ENCODE measurements around the gene ADH1B. TPM values are rescaled to one million over a fixed set of nuclear protein-coding genes. Genes with fewer than 3 reads are reported as not detected.

The ADH1B gene
- total and polyA plus RNA-seq, 2 experiments from 2014 or later = not detected

- Histone ChIP-seq H3K79me2 (replicated peaks; ENCODE audit: insufficient read depth) (no peaks in the 10 kb centered on the region), H3K36me3 (ENCODE audit: insufficient read depth) (no peaks in the 10 kb centered on the region), H3K27ac (ENCODE audit: low read depth) (no peak overlapping the region), H2AFZ (no peak overlapping the region), H3K4me1 (ENCODE audit: insufficient read depth) (no peaks in the 10 kb centered on the region), H3F3A (replicated peaks; ENCODE audit: low read depth) (no peaks in the 10 kb centered on the region), H3K4me2 (no peak overlapping the region), H4K20me1 (replicated peaks; ENCODE audit: insufficient read depth) (no peaks in the 10 kb centered on the region), H3K9me2 (ENCODE audit: insufficient read depth) (no peaks in the 10 kb centered on the region), H3K27me3 (ENCODE audit: insufficient read depth) (no peaks in the 10 kb centered on the region), H3K4me3 (no peak overlapping the region)
- H3K9me3 Mint-ChIP-seq = no peaks in the 10 kb centered on the region
- DNase-seq (ENCODE audit: low spot score) (no peak), ATAC-seq (no peak)
- H3K27ac Mint-ChIP-seq = no peak overlapping the region
- H3K36me3 Mint-ChIP-seq (ENCODE audit: low read depth) = no peaks in the 10 kb centered on the region
- TF ChIP-seq ZNF114 (CRISPR knock-in tag; IDR thresholded peaks at IDR 0.05) (no peak), EZH2phosphoT487 (IDR thresholded peaks at IDR 0.05; ENCODE audit: unreplicated experiment) (no peak), JUNB (IDR thresholded peaks at IDR 0.05; ENCODE audit: unreplicated experiment) (no peak), EZH2 (IDR thresholded peaks at IDR 0.05; ENCODE audit: low read depth, unreplicated experiment) (no peak), ZNF462 (CRISPR knock-in tag; IDR thresholded peaks at IDR 0.05) (no peak), ZNF331 (CRISPR knock-in tag; IDR thresholded peaks at IDR 0.05; ENCODE audit: low read depth) (no peak), NANOG (IDR thresholded peaks at IDR 0.05; ENCODE audit: borderline replicate concordance) (no peak), CREB1 (CRISPR knock-in tag; IDR thresholded peaks at IDR 0.05; ENCODE audit: low read depth) (no peak), STAT1 (IDR thresholded peaks at IDR 0.05; ENCODE audit: unreplicated experiment) (no peak), POLR2AphosphoS5 (IDR thresholded peaks at IDR 0.05; ENCODE audit: low read depth) (no peak)
- TF ChIP-seq, protein P1, sequence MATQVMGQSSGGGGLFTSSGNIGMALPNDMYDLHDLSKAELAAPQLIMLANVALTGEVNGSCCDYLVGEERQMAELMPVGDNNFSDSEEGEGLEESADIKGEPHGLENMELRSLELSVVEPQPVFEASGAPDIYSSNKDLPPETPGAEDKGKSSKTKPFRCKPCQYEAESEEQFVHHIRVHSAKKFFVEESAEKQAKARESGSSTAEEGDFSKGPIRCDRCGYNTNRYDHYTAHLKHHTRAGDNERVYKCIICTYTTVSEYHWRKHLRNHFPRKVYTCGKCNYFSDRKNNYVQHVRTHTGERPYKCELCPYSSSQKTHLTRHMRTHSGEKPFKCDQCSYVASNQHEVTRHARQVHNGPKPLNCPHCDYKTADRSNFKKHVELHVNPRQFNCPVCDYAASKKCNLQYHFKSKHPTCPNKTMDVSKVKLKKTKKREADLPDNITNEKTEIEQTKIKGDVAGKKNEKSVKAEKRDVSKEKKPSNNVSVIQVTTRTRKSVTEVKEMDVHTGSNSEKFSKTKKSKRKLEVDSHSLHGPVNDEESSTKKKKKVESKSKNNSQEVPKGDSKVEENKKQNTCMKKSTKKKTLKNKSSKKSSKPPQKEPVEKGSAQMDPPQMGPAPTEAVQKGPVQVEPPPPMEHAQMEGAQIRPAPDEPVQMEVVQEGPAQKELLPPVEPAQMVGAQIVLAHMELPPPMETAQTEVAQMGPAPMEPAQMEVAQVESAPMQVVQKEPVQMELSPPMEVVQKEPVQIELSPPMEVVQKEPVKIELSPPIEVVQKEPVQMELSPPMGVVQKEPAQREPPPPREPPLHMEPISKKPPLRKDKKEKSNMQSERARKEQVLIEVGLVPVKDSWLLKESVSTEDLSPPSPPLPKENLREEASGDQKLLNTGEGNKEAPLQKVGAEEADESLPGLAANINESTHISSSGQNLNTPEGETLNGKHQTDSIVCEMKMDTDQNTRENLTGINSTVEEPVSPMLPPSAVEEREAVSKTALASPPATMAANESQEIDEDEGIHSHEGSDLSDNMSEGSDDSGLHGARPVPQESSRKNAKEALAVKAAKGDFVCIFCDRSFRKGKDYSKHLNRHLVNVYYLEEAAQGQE (IDR thresholded peaks at IDR 0.05; ENCODE audit: unreplicated experiment) = no peak
- TF ChIP-seq, protein P2, sequence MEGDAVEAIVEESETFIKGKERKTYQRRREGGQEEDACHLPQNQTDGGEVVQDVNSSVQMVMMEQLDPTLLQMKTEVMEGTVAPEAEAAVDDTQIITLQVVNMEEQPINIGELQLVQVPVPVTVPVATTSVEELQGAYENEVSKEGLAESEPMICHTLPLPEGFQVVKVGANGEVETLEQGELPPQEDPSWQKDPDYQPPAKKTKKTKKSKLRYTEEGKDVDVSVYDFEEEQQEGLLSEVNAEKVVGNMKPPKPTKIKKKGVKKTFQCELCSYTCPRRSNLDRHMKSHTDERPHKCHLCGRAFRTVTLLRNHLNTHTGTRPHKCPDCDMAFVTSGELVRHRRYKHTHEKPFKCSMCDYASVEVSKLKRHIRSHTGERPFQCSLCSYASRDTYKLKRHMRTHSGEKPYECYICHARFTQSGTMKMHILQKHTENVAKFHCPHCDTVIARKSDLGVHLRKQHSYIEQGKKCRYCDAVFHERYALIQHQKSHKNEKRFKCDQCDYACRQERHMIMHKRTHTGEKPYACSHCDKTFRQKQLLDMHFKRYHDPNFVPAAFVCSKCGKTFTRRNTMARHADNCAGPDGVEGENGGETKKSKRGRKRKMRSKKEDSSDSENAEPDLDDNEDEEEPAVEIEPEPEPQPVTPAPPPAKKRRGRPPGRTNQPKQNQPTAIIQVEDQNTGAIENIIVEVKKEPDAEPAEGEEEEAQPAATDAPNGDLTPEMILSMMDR (conservative IDR thresholded peaks at IDR 0.05; ENCODE audit: low read depth in 2 of 2) = no peak
- TF ChIP-seq, protein P3, sequence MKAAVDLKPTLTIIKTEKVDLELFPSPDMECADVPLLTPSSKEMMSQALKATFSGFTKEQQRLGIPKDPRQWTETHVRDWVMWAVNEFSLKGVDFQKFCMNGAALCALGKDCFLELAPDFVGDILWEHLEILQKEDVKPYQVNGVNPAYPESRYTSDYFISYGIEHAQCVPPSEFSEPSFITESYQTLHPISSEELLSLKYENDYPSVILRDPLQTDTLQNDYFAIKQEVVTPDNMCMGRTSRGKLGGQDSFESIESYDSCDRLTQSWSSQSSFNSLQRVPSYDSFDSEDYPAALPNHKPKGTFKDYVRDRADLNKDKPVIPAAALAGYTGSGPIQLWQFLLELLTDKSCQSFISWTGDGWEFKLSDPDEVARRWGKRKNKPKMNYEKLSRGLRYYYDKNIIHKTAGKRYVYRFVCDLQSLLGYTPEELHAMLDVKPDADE (IDR thresholded peaks at IDR 0.05) = no peak
- H3K4me1 Mint-ChIP-seq = no peaks in the 10 kb centered on the region
- H3K4me3 Mint-ChIP-seq = no peak overlapping the region
- H3K27me3 Mint-ChIP-seq (ENCODE audit: insufficient read depth, low read depth, poor library complexity) = peaks cover 3% of the 10 kb centered on the region
Observed at GRCh38 chr4:99285387-99285786, 35.8 kb downstream of the ADH1B start.

Data from GM23338 (cell line).